LNCAP (cell line): ENCODE measurements around the gene SNX13.

Experiments used
- CTCF ChIP-seq: fragments of 450-650 bp; IDR thresholded peaks from 2 replicates; pipeline ENCODE4 v1.5.1; 2017; ENCODE audit warnings: mild to moderate bottlenecking

Gene SNX13, protein sequence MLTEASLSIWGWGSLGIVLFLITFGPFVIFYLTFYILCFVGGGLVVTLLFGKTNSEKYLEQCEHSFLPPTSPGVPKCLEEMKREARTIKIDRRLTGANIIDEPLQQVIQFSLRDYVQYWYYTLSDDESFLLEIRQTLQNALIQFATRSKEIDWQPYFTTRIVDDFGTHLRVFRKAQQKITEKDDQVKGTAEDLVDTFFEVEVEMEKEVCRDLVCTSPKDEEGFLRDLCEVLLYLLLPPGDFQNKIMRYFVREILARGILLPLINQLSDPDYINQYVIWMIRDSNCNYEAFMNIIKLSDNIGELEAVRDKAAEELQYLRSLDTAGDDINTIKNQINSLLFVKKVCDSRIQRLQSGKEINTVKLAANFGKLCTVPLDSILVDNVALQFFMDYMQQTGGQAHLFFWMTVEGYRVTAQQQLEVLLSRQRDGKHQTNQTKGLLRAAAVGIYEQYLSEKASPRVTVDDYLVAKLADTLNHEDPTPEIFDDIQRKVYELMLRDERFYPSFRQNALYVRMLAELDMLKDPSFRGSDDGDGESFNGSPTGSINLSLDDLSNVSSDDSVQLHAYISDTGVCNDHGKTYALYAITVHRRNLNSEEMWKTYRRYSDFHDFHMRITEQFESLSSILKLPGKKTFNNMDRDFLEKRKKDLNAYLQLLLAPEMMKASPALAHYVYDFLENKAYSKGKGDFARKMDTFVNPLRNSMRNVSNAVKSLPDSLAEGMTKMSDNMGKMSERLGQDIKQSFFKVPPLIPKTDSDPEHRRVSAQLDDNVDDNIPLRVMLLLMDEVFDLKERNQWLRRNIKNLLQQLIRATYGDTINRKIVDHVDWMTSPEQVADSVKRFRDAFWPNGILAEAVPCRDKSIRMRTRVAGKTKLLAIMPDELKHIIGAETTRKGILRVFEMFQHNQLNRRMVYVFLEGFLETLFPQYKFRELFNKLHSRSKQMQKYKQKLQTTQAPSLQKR

DNA sequence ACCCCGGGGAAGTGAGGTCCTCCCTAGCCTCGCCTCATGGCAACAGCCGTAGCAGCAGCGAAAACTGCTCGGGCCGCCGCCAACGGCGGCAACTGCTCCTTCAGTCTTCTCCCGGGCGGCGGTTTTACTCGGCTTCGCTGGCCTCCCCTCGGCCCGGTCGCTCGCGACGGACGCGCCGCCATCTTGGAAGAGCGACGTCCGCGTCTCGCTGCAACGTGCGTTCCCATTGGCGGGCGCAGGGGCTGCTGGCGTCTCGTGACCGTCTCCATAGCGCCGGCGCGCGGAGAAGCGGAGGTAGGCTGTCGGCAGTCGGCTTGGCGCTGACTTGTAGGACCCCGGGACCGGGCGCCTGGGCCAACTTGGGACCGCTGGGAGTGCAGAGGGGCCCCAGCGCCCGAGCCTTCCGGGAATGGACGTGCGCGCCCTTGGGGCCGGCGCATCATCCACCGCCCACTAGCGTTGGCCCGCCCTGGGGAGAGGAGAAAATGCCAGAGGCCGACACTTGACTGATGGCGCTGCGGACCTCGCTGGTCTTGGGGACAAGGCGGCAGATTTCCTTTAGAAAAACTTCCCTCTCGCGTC lies at the start of gene SNX13:
Gene SNX13 (minus strand): TSS at position 193 of the 582 bp plus-strand sequence. CDS start 199 bp downstream, outside the sequence.
- peak; percentile 37; the same call in 1 of the 2 replicates for TF ChIP-seq CTCF

DNA sequence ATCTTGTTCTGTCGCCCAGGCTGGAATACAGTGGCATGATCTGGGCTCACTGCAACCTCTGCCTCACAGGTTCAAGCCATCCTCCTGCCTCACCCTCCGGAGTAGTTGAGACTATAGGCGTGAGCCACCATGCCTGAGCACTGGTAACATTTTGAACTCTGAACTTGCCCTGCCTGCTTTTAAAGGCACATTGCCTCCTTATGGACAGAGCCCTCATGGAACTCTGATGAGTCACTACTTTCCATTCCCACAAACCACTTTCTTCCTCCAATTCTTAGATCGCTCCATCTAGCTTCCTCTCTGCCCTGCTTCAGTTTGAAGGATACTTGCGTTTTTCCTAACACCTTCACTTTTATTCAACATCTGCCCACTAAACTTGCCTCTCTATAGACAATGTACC lies 49.3 kb upstream of the SNX13 start:
- TF ChIP-seq CTCF, result no peak

DNA sequence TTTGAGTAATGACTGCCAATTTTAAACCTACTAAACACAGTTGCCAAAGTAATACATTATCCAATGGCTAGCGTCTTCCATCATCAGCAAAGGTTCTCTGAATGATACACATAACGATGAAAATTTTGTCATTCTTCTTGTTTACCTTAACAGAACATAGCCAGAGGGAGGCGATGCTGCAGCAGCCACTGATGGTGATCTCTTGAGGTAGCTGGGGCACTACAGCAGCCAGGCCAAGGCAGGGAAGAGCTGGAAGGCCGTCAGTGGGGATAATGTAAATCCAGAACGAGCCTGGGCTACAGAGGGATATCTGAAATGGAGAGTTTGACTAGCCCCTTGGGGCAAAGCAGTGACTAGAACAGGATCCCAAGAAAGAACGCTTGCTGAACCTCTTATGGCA lies 48.6 kb upstream of the SNX13 start:
- no peak for TF ChIP-seq CTCF

DNA sequence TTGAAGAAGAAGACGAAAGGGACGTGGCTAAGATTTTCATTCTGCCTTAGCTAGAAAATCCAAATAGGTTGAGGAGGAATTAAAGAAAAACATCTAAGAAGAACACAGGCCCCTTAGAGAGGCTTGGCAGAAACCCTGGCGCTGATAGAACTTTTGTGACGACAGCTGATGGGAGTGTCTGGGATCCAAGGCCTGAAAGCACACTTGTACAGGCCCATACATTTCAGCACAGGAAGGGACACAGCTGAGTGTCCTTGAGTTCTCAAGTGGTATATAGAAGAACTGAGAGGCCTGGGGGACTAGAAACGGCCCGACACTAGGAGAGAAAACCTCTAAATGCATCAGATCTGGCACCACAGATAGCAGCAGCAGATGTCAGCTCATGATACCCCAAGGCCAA lies 47.8 kb upstream of the SNX13 start:
- TF ChIP-seq CTCF, result no peak

GRCh38 chr7:17986851-17987250 lies 46.6 kb upstream of the SNX13 start:
- no peak for TF ChIP-seq CTCF

DNA sequence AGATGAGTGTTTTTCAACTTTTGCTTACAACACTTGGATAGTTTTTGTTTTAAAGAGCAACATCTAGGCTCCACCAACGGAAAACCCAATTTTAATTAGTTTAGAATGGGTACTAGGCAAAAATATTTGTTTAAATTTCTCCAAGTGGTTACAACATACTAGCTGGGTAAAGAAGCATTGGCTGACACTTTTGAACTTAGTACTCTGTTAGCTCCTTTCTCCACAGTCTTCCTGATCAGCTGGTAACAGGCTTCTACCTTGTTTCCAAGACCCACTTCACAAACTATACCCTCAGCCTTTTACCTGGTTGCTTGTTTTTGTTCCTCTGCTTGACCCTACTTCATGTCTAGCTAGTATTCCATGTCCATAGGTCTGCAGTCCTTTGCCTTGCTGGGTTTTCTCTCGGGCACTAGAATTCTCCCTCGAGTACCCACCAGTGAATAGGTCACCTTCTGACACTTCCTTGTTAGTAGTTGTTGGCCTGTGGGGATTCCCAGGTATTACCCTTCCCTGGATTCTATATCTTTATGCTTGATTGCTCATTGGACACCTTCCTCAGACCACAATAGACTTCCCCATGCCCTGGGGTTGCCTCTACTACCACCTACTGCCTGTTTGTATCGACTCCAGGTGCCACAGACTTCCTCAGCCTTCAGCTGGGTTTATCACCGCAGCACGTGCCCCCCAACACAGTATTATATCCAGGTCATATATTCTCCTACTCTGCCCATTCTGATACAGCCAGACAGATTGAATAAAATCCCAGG lies 45.4 kb upstream of the SNX13 start:
- TF ChIP-seq CTCF, result no peak

DNA sequence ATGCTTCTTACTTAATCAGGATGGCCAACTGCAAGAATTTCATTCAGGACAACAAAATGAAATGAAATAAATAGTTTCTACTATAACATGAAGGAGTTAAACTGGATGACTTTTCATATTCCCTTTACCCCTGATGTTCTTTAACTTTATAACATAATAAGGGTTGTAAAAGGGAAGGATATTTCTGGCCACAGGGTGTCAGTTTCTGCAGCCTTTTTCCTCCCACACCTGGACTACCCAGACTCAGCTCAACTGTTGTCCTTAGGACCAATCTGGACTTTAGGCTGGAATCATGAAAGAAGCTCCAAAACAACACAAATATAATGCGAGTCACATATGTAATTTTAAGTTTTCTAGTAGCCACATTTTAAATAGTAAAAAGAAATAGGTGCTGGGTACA lies 44.0 kb upstream of the SNX13 start:
- no peak for TF ChIP-seq CTCF
